ENCODE results near the gene CEPT1. TPM values are rescaled to one million over a fixed set of nuclear protein-coding genes. Genes with fewer than 3 reads are reported as not detected.

CEPT1 gene
- total and polyA plus RNA-seq, 2 of the 8 experiments (the other 6 are each of a cell fraction or from before 2014, with no cell fraction given): 18.5 to 28.6 TPM

- Histone ChIP-seq H4K8ac (ENCODE audit: extremely low read depth, insufficient read depth, low read length) (no peak within 1 kb of the TSS; the same call in 1 of the 2 replicates), H3K14ac (ENCODE audit: insufficient read length) (no peak within 1 kb of the TSS), H2BK5ac (ENCODE audit: low read depth, low read length) (no peak within 1 kb of the TSS), H2BK120ac (replicated peaks; ENCODE audit: low read depth, low read length) (no peak within 1 kb of the TSS), H3K27me3 (replicated peaks in 1 of 4; ENCODE audit: control insufficient read depth in 3 of 4, extremely low read depth in 1 of 4, insufficient read depth in 3 of 4, low read length in 3 of 4) (peaks cover 12 to 23% (median 22%) of the 10 kb centered on the region in 4 experiments), H3K4ac (replicated peaks; ENCODE audit: insufficient read length, low read depth, low read length) (no peak within 1 kb of the TSS), H2AFZ (ENCODE audit: low read length) (no peak within 1 kb of the TSS), H4K91ac (replicated peaks; ENCODE audit: insufficient read length, low read length) (no peak within 1 kb of the TSS), H3K4me1 (replicated peaks in 1 of 4; ENCODE audit: control insufficient read depth in 3 of 4, insufficient read depth in 4 of 4, low read length in 3 of 4) (peaks cover 0 to 2% (median 1%) of the 10 kb centered on the region in 4 experiments; a peak in 2 of 7 replicates), H3K79me1 (ENCODE audit: low read depth, low read length) (no peaks in the 10 kb centered on the region), H3K27ac (ENCODE audit: low read depth, low read length) (no peak within 1 kb of the TSS), H3K56ac (replicated peaks; ENCODE audit: insufficient read length, low read depth, low read length) (no peak within 1 kb of the TSS), H3K23me2 (ENCODE audit: low read depth, low read length) (no peaks in the 10 kb centered on the region), H3K9me3 (ENCODE audit: insufficient read depth in 2 of 2, low read depth in 1 of 2, low read length in 1 of 2) (no peaks in the 10 kb centered on the region), H3K23ac (ENCODE audit: insufficient read length) (no peak within 1 kb of the TSS), H3K18ac (ENCODE audit: extremely low read depth, low read length) (no peak within 1 kb of the TSS), H4K5ac (ENCODE audit: insufficient read length, low read depth, low read length) (no peak within 1 kb of the TSS), H3K4me2 (ENCODE audit: insufficient read depth in 1 of 2, low read depth in 2 of 2, low read length in 2 of 2) (no peak within 1 kb of the TSS), H3K79me2 (ENCODE audit: control insufficient read depth in 1 of 2, insufficient read depth in 2 of 2, low read length in 2 of 2) (no peaks in the 10 kb centered on the region), H2BK20ac (ENCODE audit: low read length) (0 out of 2 replicates have a peak within 1 kb of the TSS, but pooled peaks have one; percentile 21), H3K4me3 (ENCODE audit: extremely low read depth in 1 of 4, insufficient read depth in 2 of 4, low read depth in 3 of 4, low read length in 4 of 4) (no peak within 1 kb of the TSS), H2BK12ac (ENCODE audit: low read depth, low read length) (0 out of 2 replicates have a peak within 1 kb of the TSS, but pooled peaks have one; percentile 50), H3K36me3 (ENCODE audit: control insufficient read depth in 2 of 4, insufficient read depth in 4 of 4, low read length in 3 of 4) (no peaks in the 10 kb centered on the region), H3K9ac (replicated peaks in 1 of 4; ENCODE audit: extremely low read depth in 1 of 4, low read depth in 3 of 4, low read length in 3 of 4) (no peak within 1 kb of the TSS), H4K20me1 (replicated peaks in 1 of 2; ENCODE audit: control insufficient read depth in 1 of 2, insufficient read depth in 2 of 2, low read length in 2 of 2) (no peaks in the 10 kb centered on the region), H2AK5ac (ENCODE audit: low read depth, low read length) (no peak within 1 kb of the TSS), H2BK15ac (ENCODE audit: low read length) (no peak within 1 kb of the TSS)
- no peak for FAIRE-seq
- TF ChIP-seq BCL11A (IDR thresholded peaks at IDR 0.05; ENCODE audit: low read depth in 2 of 2, low read length in 2 of 2): no peak
- TF ChIP-seq CREB1 (IDR thresholded peaks at IDR 0.05): no peak
- TF ChIP-seq RBBP5 (IDR thresholded peaks at IDR 0.05; ENCODE audit: borderline replicate concordance, low read depth, low read length): no peak
- TF ChIP-seq CTCF (IDR thresholded peaks at IDR 0.05; ENCODE audit: control extremely low read depth in 1 of 3, insufficient read depth in 1 of 3, low read depth in 1 of 3, low read length in 3 of 3): no peak
- no peak for TF ChIP-seq NANOG (IDR thresholded peaks at IDR 0.05; ENCODE audit: insufficient read depth, low read depth, low read length, poor library complexity, severe bottlenecking)
- TF ChIP-seq KDM5A (IDR thresholded peaks at IDR 0.05; ENCODE audit: low read length): no peak
- no peak for TF ChIP-seq HDAC2 (IDR thresholded peaks at IDR 0.05; ENCODE audit: borderline replicate concordance in 1 of 2, low read depth in 2 of 2, low read length in 2 of 2)
- no peak for DNase-seq (ENCODE audit: low read depth in 1 of 2, low spot score in 2 of 2)
- CTCF ChIA-PET (ENCODE audit: partially characterized antibody): interaction anchor here (1.0 to 6.4 kb wide), 6 partner anchors 9 to 200 kb away, joined by 3 to 50 read pairs (median 12); no protein-coding TSS in a partner anchor
- POLR2A ChIA-PET (ENCODE audit: partially characterized antibody): no interaction called here
- WGBS, 2 experiments (ENCODE audit: extremely low coverage in 1 of 2, insufficient coverage in 1 of 2, insufficient read length in 1 of 2, insufficient replicate concordance in 2 of 2, low coverage in 1 of 2, low lambda C conversion rate in 2 of 2, missing lambda C conversion rate in 1 of 2): 92% methylated on average over 17 of the region's 17 CpGs; no CpG with 5 or more reads in 1 of the 2 experiments
Measured at GRCh38 chr1:111199881-111200801, 60.1 kb downstream of the CEPT1 start, which contains the start of gene DENND2D. DENND2D (minus strand) TSS chr1:111200646; CDS start chr1:111200459, 187 bp downstream.
